ENCODE data around the gene TBX18. TPM values are rescaled to one million over a fixed set of nuclear protein-coding genes. Genes with fewer than 3 reads are reported as not detected.

TBX18 gene
- polyA plus RNA-seq = not detected

DNA sequence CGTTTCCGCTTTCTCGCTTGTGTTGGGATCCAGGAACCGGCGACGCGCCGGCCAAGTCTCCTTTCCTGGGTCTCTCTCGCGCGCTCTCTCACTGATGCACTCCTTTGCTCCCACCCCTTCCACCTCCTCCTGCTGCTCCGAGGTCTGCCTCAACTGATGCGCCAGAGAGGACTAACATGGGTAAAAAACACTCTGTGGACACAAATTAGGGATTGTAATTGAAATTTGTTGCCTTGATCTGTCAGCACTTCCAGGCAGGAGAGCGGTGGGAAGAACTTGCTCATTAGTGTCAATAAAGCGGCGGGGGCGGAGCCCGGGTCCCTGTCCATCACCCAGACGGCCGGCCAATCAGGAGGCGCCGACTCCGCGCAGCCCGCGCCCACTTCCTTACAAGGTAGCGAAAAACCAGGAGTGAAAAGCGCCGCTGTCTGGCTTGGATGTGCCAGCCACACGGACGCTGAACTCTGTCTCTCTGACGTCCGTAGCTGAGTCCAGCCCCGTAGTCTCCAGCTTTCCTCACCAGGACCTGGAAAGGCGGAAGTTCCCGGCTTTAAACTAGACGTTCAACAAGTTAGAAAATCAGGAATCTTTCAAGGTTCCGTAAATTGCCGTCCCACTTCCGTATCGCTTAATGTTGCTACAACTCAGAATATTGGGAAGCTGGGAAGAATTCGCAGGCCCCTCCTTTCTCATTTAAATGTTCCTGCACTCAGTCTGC is at the start of gene TBX18:
TBX18 (minus strand) TSS at position 267 of the 718 bp plus-strand sequence. CDS start 417 bp downstream, outside the sequence.
- Mint-ChIP-seq H3K27ac (peak within 1 kb of the TSS in 1 of 3 donors; percentile 84), H3K36me3 (peaks cover 1% of the 10 kb centered on the region), H3K9me3 (peaks cover 3 to 12% (median 4%) of the 10 kb centered on the region in 3 donors), H3K4me3 (peak within 1 kb of the TSS in 3 of 4 donors; percentile 60 to 78 (median 70)), H3K4me1 (peaks cover 0 to 3% (median 3%) of the 10 kb centered on the region in 3 donors), H3K27me3 (peaks cover 53% of the 10 kb centered on the region)

DNA sequence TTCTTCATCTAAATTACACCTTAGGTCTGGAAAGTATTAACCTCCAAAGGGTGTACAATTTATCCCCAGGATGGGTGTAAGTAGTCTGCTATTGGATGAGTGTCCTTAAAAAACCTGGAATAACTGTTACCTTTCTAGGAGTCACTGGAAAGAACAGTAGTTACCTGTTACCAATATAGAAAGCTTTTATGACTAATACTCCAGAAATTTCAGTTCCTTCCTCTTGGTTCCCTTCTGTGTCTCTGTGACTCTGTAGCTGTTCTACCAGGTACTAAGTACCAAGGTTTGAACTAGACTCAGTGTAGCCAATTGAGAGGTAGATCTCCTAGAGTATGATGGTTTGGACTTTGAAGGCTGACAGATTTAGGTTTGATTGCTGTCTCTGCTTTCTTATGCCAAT is 47.0 kb upstream of the TBX18 start:
- no peaks in the 10 kb centered on the region for H3K27me3 Mint-ChIP-seq
- H3K27ac Mint-ChIP-seq = no peak overlapping the region
- H3K4me1 Mint-ChIP-seq = no peaks in the 10 kb centered on the region
- H3K4me3 Mint-ChIP-seq = no peak overlapping the region
- no peaks in the 10 kb centered on the region for H3K36me3 Mint-ChIP-seq
- H3K9me3 Mint-ChIP-seq = peaks cover 0 to 3% (median 2%) of the 10 kb centered on the region in 3 donors

DNA sequence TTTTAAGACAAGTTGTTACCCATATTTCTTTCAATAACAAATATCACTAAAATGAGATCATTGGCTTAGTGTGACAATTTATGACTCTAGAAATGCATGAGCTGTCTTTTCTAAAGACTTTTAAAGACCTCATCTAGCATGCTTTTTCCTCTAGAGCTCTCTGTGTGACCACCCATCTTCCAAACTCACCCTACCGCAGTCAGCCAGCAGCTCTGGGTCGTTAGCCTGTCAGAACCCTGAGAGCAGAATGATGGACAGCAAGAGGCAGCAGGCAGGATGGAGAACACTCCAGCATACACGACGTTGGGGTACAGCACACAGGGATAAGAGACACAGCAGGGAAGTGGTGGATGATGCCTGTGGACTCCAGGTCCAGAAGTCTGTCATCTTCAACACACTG is 45.1 kb upstream of the TBX18 start:
- H3K27ac Mint-ChIP-seq = no peak overlapping the region
- no peaks in the 10 kb centered on the region for H3K4me1 Mint-ChIP-seq
- no peaks in the 10 kb centered on the region for H3K27me3 Mint-ChIP-seq
- H3K36me3 Mint-ChIP-seq = no peaks in the 10 kb centered on the region
- H3K4me3 Mint-ChIP-seq = no peak overlapping the region
- H3K9me3 Mint-ChIP-seq = peaks cover 0 to 3% (median 2%) of the 10 kb centered on the region in 3 donors

DNA sequence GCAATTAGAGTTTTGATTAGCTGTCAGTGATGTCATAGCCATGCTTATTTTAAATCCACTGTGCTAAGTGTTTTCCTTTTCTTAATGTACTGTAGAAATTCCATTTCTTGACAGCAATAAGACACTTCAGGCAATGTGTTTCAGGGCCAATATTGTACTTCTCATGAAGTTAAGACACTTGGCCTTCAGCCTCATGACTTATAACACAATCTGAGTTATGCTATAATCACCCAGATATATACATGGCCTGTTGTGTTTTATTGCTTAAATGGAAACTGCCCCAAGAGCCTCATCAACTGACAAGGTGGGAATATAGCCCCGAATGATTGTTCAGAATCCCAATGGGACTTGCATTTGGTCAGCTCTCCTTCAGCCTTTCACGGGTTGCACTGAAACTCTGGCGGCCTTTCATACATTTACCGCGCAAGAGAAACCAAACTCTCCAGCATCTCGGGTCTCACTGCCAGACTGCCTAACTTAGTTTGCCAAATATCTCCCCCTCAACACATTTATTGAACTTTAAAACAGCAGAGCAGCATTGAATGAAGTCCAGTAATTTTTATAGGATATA is 44.2 kb upstream of the TBX18 start:
- Mint-ChIP-seq H3K4me3 (no peak overlapping the region), H3K27ac (no peak overlapping the region), H3K9me3 (peaks cover 0 to 3% (median 2%) of the 10 kb centered on the region in 3 donors), H3K4me1 (no peaks in the 10 kb centered on the region), H3K36me3 (no peaks in the 10 kb centered on the region), H3K27me3 (no peaks in the 10 kb centered on the region)

DNA sequence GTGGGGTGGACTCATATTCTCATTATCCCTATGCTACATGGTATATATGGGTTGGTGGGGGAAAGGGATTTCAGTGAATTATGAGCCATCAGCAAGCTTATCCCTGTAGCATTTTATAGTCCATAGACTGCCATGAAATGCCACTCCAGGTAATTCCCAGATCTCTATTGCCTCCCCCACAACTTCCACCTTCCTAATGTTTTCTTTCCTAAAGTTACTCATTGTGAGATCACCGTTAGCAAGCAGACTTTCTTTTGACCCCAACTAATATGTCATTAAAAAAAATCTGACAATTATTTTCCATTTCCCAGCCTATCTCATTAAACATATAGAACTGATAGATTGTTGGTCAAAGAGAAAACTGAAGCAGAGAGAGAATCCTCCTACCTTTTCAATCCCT is 40.7 kb upstream of the TBX18 start:
- no peaks in the 10 kb centered on the region for H3K4me1 Mint-ChIP-seq
- no peaks in the 10 kb centered on the region for H3K36me3 Mint-ChIP-seq
- H3K4me3 Mint-ChIP-seq = no peak overlapping the region
- no peak overlapping the region for H3K27ac Mint-ChIP-seq
- H3K27me3 Mint-ChIP-seq = no peaks in the 10 kb centered on the region
- peaks cover 0 to 3% (median 0%) of the 10 kb centered on the region in 3 donors for H3K9me3 Mint-ChIP-seq

DNA sequence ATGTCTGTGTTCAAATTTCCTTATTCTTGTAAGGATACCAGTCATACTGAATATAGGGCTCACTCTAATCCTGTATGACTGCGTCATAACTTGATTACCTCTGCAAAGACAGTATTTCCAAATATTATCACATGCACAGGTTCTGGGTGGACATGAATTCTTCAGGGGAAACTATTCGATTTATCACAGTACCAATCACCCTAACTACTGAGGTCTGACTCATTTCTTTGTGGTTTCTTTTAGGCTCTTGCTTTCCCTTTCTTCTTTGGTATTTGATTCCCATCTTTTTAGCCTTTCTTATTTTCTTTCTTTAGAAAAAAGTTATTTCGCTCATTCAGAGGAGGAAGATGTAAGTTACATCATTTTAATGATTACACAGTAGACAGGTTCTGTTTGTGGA is 40.3 kb upstream of the TBX18 start:
- Mint-ChIP-seq H3K9me3 (peaks cover 0 to 3% (median 0%) of the 10 kb centered on the region in 3 donors), H3K4me1 (no peaks in the 10 kb centered on the region), H3K27me3 (no peaks in the 10 kb centered on the region), H3K27ac (peak overlapping the region in 1 of 3 donors; percentile 47), H3K36me3 (no peaks in the 10 kb centered on the region), H3K4me3 (no peak overlapping the region)

DNA sequence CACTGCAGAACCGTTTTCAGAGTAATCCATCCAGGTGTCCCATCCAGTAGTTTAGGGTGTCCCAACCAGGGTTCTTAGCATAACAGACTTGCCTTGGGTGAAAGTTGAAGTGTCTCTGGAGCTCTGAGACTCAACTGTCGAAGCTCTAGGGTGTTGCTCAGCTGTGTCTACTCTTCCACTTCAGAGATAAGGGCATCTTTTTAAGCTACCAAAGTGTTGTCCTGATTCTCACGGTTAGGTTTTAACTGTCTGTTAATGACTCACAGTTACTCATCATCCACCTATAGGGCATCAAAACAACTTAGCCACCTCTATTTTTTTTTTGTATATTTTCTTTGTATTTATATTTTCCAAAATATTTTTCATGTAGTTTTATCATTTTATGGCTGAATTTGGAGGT is 36.9 kb upstream of the TBX18 start:
- no peak overlapping the region for H3K4me3 Mint-ChIP-seq
- H3K27me3 Mint-ChIP-seq = no peaks in the 10 kb centered on the region
- H3K4me1 Mint-ChIP-seq = no peaks in the 10 kb centered on the region
- H3K9me3 Mint-ChIP-seq = peaks cover 4 to 11% (median 5%) of the 10 kb centered on the region in 3 donors
- H3K36me3 Mint-ChIP-seq = no peaks in the 10 kb centered on the region
- H3K27ac Mint-ChIP-seq = no peak overlapping the region

DNA sequence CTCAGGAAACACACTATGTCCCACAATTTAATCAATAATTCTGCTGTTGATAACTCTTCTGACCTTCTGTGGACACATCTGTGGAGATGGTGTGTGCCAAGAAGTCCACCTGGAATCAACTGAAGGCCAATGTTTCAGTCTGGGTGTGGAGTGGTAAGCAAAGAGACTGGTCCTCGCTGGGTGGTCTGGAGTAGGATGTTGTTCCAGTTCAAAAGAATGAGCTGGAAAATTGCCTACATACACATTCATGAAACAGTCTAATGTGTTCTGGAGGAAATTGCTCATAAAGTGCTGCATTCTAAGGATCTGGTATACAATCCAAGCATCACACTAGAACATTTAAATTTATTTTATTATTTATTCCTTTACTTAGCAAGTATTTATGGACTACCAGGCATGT is 33.9 kb upstream of the TBX18 start:
- Mint-ChIP-seq H3K27ac (no peak overlapping the region), H3K4me1 (no peaks in the 10 kb centered on the region), H3K27me3 (no peaks in the 10 kb centered on the region), H3K9me3 (peaks cover 5 to 17% (median 6%) of the 10 kb centered on the region in 3 donors), H3K36me3 (no peaks in the 10 kb centered on the region), H3K4me3 (peak overlapping the region in 1 of 4 donors; percentile 5)

DNA sequence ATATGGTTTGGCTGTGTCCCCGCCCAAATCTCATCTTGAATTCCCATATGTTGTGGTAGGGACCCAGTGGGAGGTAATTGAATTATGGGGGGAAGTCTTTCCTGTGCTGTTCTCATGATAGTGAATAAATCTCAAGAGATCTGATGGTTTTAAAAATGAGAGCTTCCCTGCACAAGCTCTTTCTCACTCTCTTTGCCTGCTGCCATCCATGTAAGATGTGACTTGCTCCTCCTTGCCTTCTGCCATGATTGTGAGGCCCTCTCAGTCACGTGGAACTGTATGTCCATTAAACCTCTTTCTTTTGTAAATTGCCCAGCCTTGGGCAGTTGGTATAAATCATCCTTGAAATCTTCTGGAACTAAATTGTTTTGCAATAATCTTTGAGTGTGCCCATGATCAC is 31.9 kb upstream of the TBX18 start:
- Mint-ChIP-seq H3K27ac (no peak overlapping the region), H3K27me3 (no peaks in the 10 kb centered on the region), H3K4me3 (no peak overlapping the region), H3K36me3 (no peaks in the 10 kb centered on the region), H3K4me1 (no peaks in the 10 kb centered on the region), H3K9me3 (peaks cover 5 to 25% (median 6%) of the 10 kb centered on the region in 3 donors)

DNA sequence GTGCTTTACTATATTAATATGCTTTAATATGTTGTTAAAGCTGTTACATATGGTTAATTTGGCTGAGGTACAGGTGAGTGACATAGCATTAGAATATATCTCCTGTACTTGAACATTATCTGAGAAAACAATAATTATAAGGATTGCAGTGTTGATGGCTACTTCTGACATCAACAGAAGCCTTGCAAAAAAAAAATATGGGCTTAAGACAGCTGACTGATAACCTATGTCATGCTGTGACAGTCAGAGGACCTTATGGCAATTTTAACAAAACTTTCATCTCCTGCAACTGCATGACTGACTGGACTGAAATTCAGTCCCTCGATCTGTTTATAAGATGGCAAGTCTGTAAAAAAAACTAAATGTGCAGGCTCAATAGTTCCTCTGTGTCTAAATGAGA is 27.5 kb upstream of the TBX18 start:
- H3K27me3 Mint-ChIP-seq = no peaks in the 10 kb centered on the region
- H3K9me3 Mint-ChIP-seq = peaks cover 4 to 25% (median 6%) of the 10 kb centered on the region in 3 donors
- no peak overlapping the region for H3K27ac Mint-ChIP-seq
- no peaks in the 10 kb centered on the region for H3K4me1 Mint-ChIP-seq
- H3K36me3 Mint-ChIP-seq = no peaks in the 10 kb centered on the region
- H3K4me3 Mint-ChIP-seq = no peak overlapping the region

DNA sequence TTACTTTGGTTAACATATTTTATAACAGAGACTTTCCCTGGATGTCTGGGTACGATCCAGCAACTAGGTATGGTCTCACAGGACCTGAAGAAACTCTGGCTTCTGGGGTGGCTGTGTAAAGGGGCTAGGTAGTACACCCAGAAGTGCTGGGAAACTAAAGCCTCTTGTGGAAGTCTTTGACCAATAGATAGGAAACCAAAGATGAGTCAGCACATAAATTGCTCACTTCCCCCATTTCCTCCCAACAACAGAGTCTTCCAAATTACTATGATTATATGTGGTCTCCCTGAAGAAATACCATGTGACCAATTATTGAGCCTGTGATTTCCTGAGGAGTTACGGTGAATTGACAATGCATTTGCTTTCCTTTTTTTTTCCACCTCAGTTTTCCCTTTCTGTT is 26.8 kb upstream of the TBX18 start:
- Mint-ChIP-seq H3K27me3 (no peaks in the 10 kb centered on the region), H3K9me3 (peaks cover 0 to 19% (median 2%) of the 10 kb centered on the region in 3 donors), H3K4me3 (no peak overlapping the region)

DNA sequence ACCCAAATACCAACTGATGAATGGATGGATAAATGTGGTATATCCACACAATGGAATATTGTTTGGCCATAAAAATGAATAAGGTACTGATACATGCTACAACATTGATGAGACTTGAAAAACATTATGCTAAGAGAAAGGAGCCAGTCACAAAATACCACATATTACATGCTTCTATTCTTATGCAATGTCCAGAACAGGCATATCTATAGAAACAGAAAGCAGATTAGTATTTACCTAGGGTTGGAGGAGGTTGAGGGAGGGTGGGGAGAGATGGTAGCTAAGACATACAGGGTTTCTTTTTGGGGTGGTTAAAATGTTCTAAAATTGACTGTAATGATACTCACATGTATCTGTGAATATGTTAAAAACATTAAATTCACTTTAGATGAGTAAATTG is 24.8 kb upstream of the TBX18 start:
- no peak overlapping the region for H3K27ac Mint-ChIP-seq
- H3K9me3 Mint-ChIP-seq = peaks cover 0 to 13% (median 1%) of the 10 kb centered on the region in 3 donors
- H3K36me3 Mint-ChIP-seq = no peaks in the 10 kb centered on the region
- H3K4me3 Mint-ChIP-seq = no peak overlapping the region
- no peaks in the 10 kb centered on the region for H3K27me3 Mint-ChIP-seq
- H3K4me1 Mint-ChIP-seq = no peaks in the 10 kb centered on the region

More for the DNA sequence above, 26.8 kb upstream of the TBX18 start:
- H3K4me1 Mint-ChIP-seq = no peaks in the 10 kb centered on the region
- no peak overlapping the region for H3K27ac Mint-ChIP-seq
- no peaks in the 10 kb centered on the region for H3K36me3 Mint-ChIP-seq

DNA sequence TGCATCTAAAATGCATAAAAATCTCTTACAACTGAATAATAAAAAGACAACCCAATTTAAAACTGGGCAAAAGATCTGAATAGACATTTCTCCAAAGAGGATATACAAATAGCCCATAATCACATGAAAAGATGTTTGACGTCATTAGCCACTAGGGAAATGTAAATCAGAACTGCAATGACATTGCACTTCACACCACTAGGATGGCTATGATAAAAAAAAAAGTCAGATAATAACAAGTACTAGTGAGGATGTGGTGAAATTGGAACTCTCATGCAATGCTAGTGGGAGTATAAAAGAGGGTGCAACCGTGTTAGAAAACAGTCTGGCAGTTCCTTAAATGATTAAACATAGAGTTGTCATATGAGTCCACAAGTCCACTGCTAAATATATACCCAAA is 24.3 kb upstream of the TBX18 start:
- Mint-ChIP-seq H3K27me3 (no peaks in the 10 kb centered on the region), H3K27ac (no peak overlapping the region), H3K4me3 (no peak overlapping the region), H3K36me3 (no peaks in the 10 kb centered on the region), H3K4me1 (no peaks in the 10 kb centered on the region), H3K9me3 (peaks cover 0 to 13% (median 1%) of the 10 kb centered on the region in 3 donors)

DNA sequence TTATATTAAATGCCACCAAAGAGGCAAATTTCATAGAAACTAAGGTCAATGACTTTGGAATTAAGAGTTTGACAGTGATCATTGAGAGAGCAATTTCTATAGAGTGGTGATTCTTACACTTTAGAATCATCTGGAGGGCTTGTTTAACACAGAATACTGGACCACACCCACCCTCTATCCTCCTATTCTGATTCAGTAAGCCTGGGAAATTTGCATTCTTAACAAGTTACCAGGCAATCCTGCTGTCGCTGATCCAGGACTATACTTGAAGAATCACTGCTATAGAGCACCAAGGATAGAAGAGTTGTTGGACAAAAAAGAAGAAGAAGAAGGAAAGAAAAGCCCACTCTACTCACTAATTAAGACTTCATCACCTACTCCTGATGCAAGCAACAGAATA is 21.3 kb upstream of the TBX18 start:
- Mint-ChIP-seq H3K4me3 (no peak overlapping the region), H3K27ac (no peak overlapping the region), H3K9me3 (peaks cover 0 to 5% (median 1%) of the 10 kb centered on the region in 3 donors), H3K36me3 (no peaks in the 10 kb centered on the region), H3K27me3 (no peaks in the 10 kb centered on the region), H3K4me1 (no peaks in the 10 kb centered on the region)

DNA sequence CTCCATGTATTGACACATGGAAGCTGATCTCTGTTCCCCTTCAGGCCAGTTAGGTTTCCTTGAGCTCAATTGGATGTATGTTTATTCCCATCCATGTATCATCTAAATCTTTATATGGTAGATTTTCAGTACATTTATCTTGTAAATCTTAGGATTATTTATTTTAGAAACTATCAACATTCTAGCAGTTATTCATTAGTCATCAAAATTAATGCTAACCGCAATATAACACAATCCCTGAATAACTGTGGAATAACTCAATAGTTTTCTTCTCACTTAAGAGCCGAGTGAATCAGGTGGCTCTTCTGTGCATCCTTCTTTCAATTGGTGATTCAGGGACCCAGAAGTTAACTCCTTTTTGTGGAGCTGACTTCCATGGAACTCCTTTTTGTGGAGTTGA is 15.5 kb upstream of the TBX18 start:
- Mint-ChIP-seq H3K27me3 (peaks cover 13% of the 10 kb centered on the region), H3K4me1 (no peaks in the 10 kb centered on the region), H3K9me3 (peaks cover 0 to 5% (median 5%) of the 10 kb centered on the region in 3 donors), H3K27ac (no peak overlapping the region), H3K36me3 (no peaks in the 10 kb centered on the region), H3K4me3 (no peak overlapping the region)

DNA sequence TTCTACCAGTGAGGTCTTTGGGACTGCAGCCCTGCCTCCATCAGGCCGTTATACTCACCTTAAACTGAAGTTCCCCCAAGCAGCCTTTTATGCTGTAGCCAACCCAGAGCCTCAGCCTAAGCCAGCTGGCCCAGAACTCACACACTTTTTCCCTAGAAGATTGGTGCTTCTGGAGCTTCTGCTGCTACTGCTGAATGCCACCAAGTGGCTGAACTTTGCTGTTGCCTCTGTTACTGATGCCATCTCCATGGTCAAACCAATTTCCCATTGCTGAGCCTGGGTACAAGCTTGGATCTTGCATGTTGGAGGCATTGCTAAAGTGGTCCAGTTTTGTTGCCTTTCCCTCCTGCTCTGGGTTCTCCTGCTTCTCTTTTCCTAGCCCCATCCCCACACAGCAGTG is 15.0 kb upstream of the TBX18 start:
- H3K9me3 Mint-ChIP-seq = peaks cover 0 to 5% (median 5%) of the 10 kb centered on the region in 3 donors
- H3K4me1 Mint-ChIP-seq = no peaks in the 10 kb centered on the region

More for the DNA sequence above, 15.0 kb upstream of the TBX18 start:
- Mint-ChIP-seq H3K27me3 (peaks cover 14% of the 10 kb centered on the region), H3K36me3 (no peaks in the 10 kb centered on the region), H3K27ac (no peak overlapping the region), H3K4me3 (no peak overlapping the region)
